GM06990 (cell line): Measurements from ENCODE around the gene FAM174C.

Experiments used
- DNase-seq: peaks from one replicate; pipeline ENCODE4 v3.0.0-alpha.2; 2011; ENCODE audit not compliant: insufficient read length; ENCODE audit errors: extremely low read depth
- H3K27me3 ChIP-seq: replicated peaks from 2 replicates; pipeline ENCODE4 v1.6.0; 2011; ENCODE audit warnings: low read length; ENCODE audit not compliant: control insufficient read depth, insufficient read depth
- H3K36me3 ChIP-seq: 2 replicates; pipeline ENCODE4 v1.5.1; 2011; ENCODE audit warnings: low read length; ENCODE audit not compliant: control insufficient read depth, insufficient read depth
- H3K4me3 ChIP-seq: replicated peaks from 2 replicates; pipeline ENCODE4 v1.5.1; 2011; ENCODE audit warnings: low read depth, mild to moderate bottlenecking, control low read depth, low read length
- CTCF ChIP-seq: IDR thresholded peaks from 2 replicates; pipeline ENCODE4 v1.5.1; 2011; ENCODE audit warnings: low read length, control low read depth, mild to moderate bottlenecking, inconsistent platforms; ENCODE audit not compliant: insufficient read depth, poor library complexity, severe bottlenecking

FAM174C gene

GRCh38 chr19:1250437-1251260 is 24.7 kb upstream of the FAM174C start:
- H3K4me3 ChIP-seq: peak overlapping the region; percentile 94
- H3K36me3 ChIP-seq: peaks cover 25% of the 10 kb centered on the region
- peak; percentile 71 for DNase-seq
- no peak for TF ChIP-seq CTCF
- no peaks in the 10 kb centered on the region for H3K27me3 ChIP-seq

- no peak for TF ChIP-seq CTCF
- H3K4me3 ChIP-seq: peak overlapping the region; percentile 94
- H3K36me3 ChIP-seq: peaks cover 28% of the 10 kb centered on the region
- DNase-seq: peak; percentile 66
- H3K27me3 ChIP-seq: no peaks in the 10 kb centered on the region
These were observed 23.8 kb upstream of the FAM174C start for GRCh38 chr19:1251330-1252220.

GRCh38 chr19:1252221-1252820 is 23.0 kb upstream of the FAM174C start:
- no peaks in the 10 kb centered on the region for H3K27me3 ChIP-seq
- DNase-seq: peak; percentile 71
- H3K36me3 ChIP-seq: peaks cover 33% of the 10 kb centered on the region
- TF ChIP-seq CTCF: no peak
- H3K4me3 ChIP-seq: peak overlapping the region; percentile 94

- peak; percentile 15 for TF ChIP-seq CTCF
- peak; percentile 76 for DNase-seq
- Histone ChIP-seq H3K27me3 (no peaks in the 10 kb centered on the region), H3K36me3 (peaks cover 36% of the 10 kb centered on the region), H3K4me3 (peak overlapping the region; percentile 94)
These were observed 22.4 kb upstream of the FAM174C start for GRCh38 chr19:1252821-1253513.

GRCh38 chr19:1253514-1254080 is 21.7 kb upstream of the FAM174C start:
- H3K27me3 ChIP-seq: no peaks in the 10 kb centered on the region
- H3K36me3 ChIP-seq: peaks cover 36% of the 10 kb centered on the region
- DNase-seq: no peak
- H3K4me3 ChIP-seq: peak overlapping the region; percentile 94
- no peak for TF ChIP-seq CTCF
